ENCODE data around the gene TNS1. TPM values are rescaled to one million over a fixed set of nuclear protein-coding genes. Genes with fewer than 3 reads are reported as not detected.

Gene TNS1
- total and polyA plus RNA-seq, 10 of the 15 experiments (the other 5 are each of a cell fraction or from before 2014, with no cell fraction given): 0.05 to 0.44 TPM; not detected in 8

DNA sequence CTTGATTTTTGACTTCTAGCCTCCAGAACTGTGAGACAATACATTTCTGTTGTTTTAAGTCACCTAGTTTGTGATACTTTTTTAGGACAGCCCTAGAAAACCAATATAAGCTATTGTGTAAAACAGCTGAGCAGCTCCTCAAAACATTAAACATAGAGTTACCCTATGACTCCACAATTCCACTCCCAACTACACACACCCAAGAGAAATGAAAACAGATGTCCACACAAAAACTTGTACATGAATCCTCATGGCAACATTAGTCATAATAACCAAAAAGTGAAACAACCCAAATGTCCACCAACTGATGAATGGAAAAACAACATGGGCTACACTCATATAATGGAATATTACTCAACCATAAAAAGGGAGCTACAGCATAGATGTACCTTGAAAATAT lies 32.6 kb downstream of the TNS1 start:
- Histone ChIP-seq H3K79me2 (ENCODE audit: control insufficient read depth, insufficient read depth, low read length) (no peaks in the 10 kb centered on the region), H3K4me2 (ENCODE audit: control insufficient read depth, insufficient read depth) (no peak overlapping the region), H2AFZ (ENCODE audit: control insufficient read depth, low read depth, low read length) (no peak overlapping the region), H3K4me3 (no peak overlapping the region), H3K36me3 (ENCODE audit: control insufficient read depth in 2 of 2, insufficient read depth in 2 of 2, low read length in 1 of 2) (no peaks in the 10 kb centered on the region), H3K27ac (ENCODE audit: control insufficient read depth, insufficient read depth) (no peak overlapping the region), H3K4me1 (ENCODE audit: control insufficient read depth, insufficient read depth, low read length) (no peaks in the 10 kb centered on the region), H3K9me3 (replicated peaks; ENCODE audit: control insufficient read depth, insufficient read depth, low read length) (no peaks in the 10 kb centered on the region), H3K27me3 (replicated peaks in 1 of 2; ENCODE audit: control insufficient read depth in 2 of 2, insufficient read depth in 2 of 2, low read length in 1 of 2) (peaks cover 0 to 2% of the 10 kb centered on the region in 2 experiments; a peak in 3 of 4 replicates), H3K9ac (ENCODE audit: control insufficient read depth, insufficient read depth, low read length) (no peak overlapping the region), H4K20me1 (ENCODE audit: control insufficient read depth, insufficient read depth) (no peaks in the 10 kb centered on the region)
- ChIA-PET RAD21 (ENCODE audit: unreplicated experiment) (no interaction called here), SMC1A (ENCODE audit: uncharacterized antibody, unreplicated experiment) (no interaction called here), POLR2A (no interaction called here), CTCF (interaction anchor here (0.7 to 1.0 kb wide), 2 partner anchors 25 to 198 kb away, joined by 3 read pairs; no protein-coding TSS in a partner anchor)
- BruUV-seq (replicated peaks): no TSS peak
- DNase-seq (ENCODE audit: low read depth, low spot score) (no peak), FAIRE-seq (no peak), ATAC-seq (no peak)
- in situ Hi-C loops (cut with MboI): no loop called here
- intact Hi-C loops (cut with micrococcal nuclease; ENCODE audit: unreplicated experiment): no loop called here
- TF ChIP-seq NFYB (IDR thresholded peaks at IDR 0.05; ENCODE audit: insufficient read depth, low read depth, low read length): no peak
- TF ChIP-seq, protein P1, sequence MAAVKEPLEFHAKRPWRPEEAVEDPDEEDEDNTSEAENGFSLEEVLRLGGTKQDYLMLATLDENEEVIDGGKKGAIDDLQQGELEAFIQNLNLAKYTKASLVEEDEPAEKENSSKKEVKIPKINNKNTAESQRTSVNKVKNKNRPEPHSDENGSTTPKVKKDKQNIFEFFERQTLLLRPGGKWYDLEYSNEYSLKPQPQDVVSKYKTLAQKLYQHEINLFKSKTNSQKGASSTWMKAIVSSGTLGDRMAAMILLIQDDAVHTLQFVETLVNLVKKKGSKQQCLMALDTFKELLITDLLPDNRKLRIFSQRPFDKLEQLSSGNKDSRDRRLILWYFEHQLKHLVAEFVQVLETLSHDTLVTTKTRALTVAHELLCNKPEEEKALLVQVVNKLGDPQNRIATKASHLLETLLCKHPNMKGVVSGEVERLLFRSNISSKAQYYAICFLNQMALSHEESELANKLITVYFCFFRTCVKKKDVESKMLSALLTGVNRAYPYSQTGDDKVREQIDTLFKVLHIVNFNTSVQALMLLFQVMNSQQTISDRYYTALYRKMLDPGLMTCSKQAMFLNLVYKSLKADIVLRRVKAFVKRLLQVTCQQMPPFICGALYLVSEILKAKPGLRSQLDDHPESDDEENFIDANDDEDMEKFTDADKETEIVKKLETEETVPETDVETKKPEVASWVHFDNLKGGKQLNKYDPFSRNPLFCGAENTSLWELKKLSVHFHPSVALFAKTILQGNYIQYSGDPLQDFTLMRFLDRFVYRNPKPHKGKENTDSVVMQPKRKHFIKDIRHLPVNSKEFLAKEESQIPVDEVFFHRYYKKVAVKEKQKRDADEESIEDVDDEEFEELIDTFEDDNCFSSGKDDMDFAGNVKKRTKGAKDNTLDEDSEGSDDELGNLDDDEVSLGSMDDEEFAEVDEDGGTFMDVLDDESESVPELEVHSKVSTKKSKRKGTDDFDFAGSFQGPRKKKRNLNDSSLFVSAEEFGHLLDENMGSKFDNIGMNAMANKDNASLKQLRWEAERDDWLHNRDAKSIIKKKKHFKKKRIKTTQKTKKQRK (IDR thresholded peaks at IDR 0.05; ENCODE audit: low read depth, low read length): no peak
- no peak for TF ChIP-seq MEF2A (IDR thresholded peaks at IDR 0.05; ENCODE audit: insufficient read depth, low read depth, low read length)
- TF ChIP-seq, protein P2, sequence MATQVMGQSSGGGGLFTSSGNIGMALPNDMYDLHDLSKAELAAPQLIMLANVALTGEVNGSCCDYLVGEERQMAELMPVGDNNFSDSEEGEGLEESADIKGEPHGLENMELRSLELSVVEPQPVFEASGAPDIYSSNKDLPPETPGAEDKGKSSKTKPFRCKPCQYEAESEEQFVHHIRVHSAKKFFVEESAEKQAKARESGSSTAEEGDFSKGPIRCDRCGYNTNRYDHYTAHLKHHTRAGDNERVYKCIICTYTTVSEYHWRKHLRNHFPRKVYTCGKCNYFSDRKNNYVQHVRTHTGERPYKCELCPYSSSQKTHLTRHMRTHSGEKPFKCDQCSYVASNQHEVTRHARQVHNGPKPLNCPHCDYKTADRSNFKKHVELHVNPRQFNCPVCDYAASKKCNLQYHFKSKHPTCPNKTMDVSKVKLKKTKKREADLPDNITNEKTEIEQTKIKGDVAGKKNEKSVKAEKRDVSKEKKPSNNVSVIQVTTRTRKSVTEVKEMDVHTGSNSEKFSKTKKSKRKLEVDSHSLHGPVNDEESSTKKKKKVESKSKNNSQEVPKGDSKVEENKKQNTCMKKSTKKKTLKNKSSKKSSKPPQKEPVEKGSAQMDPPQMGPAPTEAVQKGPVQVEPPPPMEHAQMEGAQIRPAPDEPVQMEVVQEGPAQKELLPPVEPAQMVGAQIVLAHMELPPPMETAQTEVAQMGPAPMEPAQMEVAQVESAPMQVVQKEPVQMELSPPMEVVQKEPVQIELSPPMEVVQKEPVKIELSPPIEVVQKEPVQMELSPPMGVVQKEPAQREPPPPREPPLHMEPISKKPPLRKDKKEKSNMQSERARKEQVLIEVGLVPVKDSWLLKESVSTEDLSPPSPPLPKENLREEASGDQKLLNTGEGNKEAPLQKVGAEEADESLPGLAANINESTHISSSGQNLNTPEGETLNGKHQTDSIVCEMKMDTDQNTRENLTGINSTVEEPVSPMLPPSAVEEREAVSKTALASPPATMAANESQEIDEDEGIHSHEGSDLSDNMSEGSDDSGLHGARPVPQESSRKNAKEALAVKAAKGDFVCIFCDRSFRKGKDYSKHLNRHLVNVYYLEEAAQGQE (IDR thresholded peaks at IDR 0.05; ENCODE audit: low read depth, low read length): no peak
- TF ChIP-seq TCF12 (IDR thresholded peaks at IDR 0.05; ENCODE audit: low read depth, low read length): no peak
- no peak for TF ChIP-seq SMAD5 (IDR thresholded peaks at IDR 0.05; ENCODE audit: low read depth)
- TF ChIP-seq RUNX3 (IDR thresholded peaks at IDR 0.05; ENCODE audit: low read length): no peak
- TF ChIP-seq POLR2AphosphoS5 (IDR thresholded peaks at IDR 0.05; ENCODE audit: low read length): no peak
- no peak for TF ChIP-seq DPF2 (IDR thresholded peaks at IDR 0.05)
- TF ChIP-seq IKZF2 (IDR thresholded peaks at IDR 0.05): no peak
- no peak for TF ChIP-seq TCF7 (IDR thresholded peaks at IDR 0.05; ENCODE audit: borderline replicate concordance)
- TF ChIP-seq EED (IDR thresholded peaks at IDR 0.05; ENCODE audit: low read depth): no peak
- TF ChIP-seq, protein P3, sequence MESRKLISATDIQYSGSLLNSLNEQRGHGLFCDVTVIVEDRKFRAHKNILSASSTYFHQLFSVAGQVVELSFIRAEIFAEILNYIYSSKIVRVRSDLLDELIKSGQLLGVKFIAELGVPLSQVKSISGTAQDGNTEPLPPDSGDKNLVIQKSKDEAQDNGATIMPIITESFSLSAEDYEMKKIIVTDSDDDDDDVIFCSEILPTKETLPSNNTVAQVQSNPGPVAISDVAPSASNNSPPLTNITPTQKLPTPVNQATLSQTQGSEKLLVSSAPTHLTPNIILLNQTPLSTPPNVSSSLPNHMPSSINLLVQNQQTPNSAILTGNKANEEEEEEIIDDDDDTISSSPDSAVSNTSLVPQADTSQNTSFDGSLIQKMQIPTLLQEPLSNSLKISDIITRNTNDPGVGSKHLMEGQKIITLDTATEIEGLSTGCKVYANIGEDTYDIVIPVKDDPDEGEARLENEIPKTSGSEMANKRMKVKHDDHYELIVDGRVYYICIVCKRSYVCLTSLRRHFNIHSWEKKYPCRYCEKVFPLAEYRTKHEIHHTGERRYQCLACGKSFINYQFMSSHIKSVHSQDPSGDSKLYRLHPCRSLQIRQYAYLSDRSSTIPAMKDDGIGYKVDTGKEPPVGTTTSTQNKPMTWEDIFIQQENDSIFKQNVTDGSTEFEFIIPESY (IDR thresholded peaks at IDR 0.05): no peak
- no peak for TF ChIP-seq MXI1 (IDR thresholded peaks at IDR 0.05; ENCODE audit: low read depth, low read length)
